H1 (cell line): ENCODE measurements around the gene KLHL29. TPM values are rescaled to one million over a fixed set of nuclear protein-coding genes. Genes with fewer than 3 reads are reported as not detected.

Experiments
- CHD2 ChIP-seq: IDR thresholded peaks from 2 replicates; pipeline ENCODE4 v1.6.1; 2012; ENCODE audit warnings: low read length, improper control_type of control experiment
- KDM4A ChIP-seq: IDR thresholded peaks from one replicate; pipeline ENCODE4 v1.7.1; 2012; ENCODE audit warnings: low read depth, mild to moderate bottlenecking, moderate library complexity, low read length, inconsistent platforms; ENCODE audit not compliant: severe bottlenecking
- SAP30 ChIP-seq: fragments of 300-600 bp; sonication (generic); IDR thresholded peaks from 2 replicates; pipeline ENCODE4 v1.7.1; 2012; ENCODE audit warnings: low read length, moderate library complexity, mild to moderate bottlenecking, inconsistent platforms; ENCODE audit not compliant: insufficient read depth, insufficient replicate concordance
- polyA plus RNA-seq, 7 experiments: library from polyadenylated mRNA; depleted of rRNA in 3 of 7; stranded (reverse) in 5 of 7; unstranded in 2 of 7; fragments of >200 nt in 5 of 7; fragments of 200-250 nt in 2 of 7; gene quantifications; 1 replicate in 5 of 7; 2 replicates in 1 of 7; 4 replicates in 1 of 7; pipeline versions ENCODE4 v1.2.1 to v1.2.3, GENCODE V29; 2011 to 2013; ENCODE audit warnings: missing spikeins in 2 of 7, mixed read lengths in 2 of 7
- total RNA-seq: library from RNA; stranded (reverse); fragmentation: NEBNext Ultra II Directional; extraction: Animal tissue kit (Norgen Biotek cat#: 25700); gene quantifications from 2 replicates; pipeline ENCODE4 v1.2.1, GENCODE V29; 2021
- TF ChIP-seq, protein P1 (sequence below): fragments of 300-600 bp; sonication (generic); IDR thresholded peaks from 2 replicates; pipeline ENCODE4 v1.7.1; 2012; ENCODE audit warnings: low read length, moderate library complexity, mild to moderate bottlenecking, inconsistent platforms; ENCODE audit not compliant: insufficient replicate concordance
- TF ChIP-seq, protein P2 (sequence below): IDR thresholded peaks from 2 replicates; pipeline ENCODE4 v1.6.1; 2012; ENCODE audit warnings: inconsistent platforms

The KLHL29 gene
- total and polyA plus RNA-seq, 2 of the 8 experiments (the other 6 are each of a cell fraction or from before 2014, with no cell fraction given): 1.1 to 4.7 TPM

DNA sequence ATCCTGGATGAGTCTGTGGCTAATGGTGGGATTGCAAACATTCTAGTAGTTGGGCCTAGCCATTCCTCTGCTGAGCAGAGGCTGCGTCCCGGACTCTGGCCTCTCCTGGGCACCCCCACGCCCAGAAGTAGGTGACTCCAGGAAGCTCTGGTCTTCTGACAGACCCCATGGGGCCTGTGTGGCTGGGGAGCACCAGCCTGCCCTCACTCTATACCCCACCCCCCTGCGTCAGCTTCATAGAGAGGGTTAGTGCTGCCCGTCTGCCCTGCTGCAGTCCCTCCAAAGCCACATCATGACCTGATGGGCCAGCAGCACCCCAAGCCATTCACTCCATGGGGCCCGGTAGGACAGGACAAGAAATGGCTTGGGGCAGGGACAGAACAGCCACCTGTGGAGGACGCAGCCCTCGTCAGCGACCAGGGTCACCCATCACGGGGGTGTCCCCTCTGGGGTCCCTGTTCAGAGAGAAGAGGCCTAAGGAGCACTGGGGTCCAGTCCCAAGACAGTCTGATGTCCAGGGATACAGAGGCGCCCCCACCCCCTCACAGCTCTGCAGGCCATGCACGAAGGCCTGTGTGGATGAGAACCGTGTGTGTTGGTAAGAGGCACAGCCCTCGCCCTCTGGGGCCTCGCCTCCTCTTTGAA lies 303.6 kb downstream of the KLHL29 start (continued):
- TF ChIP-seq, protein P1, sequence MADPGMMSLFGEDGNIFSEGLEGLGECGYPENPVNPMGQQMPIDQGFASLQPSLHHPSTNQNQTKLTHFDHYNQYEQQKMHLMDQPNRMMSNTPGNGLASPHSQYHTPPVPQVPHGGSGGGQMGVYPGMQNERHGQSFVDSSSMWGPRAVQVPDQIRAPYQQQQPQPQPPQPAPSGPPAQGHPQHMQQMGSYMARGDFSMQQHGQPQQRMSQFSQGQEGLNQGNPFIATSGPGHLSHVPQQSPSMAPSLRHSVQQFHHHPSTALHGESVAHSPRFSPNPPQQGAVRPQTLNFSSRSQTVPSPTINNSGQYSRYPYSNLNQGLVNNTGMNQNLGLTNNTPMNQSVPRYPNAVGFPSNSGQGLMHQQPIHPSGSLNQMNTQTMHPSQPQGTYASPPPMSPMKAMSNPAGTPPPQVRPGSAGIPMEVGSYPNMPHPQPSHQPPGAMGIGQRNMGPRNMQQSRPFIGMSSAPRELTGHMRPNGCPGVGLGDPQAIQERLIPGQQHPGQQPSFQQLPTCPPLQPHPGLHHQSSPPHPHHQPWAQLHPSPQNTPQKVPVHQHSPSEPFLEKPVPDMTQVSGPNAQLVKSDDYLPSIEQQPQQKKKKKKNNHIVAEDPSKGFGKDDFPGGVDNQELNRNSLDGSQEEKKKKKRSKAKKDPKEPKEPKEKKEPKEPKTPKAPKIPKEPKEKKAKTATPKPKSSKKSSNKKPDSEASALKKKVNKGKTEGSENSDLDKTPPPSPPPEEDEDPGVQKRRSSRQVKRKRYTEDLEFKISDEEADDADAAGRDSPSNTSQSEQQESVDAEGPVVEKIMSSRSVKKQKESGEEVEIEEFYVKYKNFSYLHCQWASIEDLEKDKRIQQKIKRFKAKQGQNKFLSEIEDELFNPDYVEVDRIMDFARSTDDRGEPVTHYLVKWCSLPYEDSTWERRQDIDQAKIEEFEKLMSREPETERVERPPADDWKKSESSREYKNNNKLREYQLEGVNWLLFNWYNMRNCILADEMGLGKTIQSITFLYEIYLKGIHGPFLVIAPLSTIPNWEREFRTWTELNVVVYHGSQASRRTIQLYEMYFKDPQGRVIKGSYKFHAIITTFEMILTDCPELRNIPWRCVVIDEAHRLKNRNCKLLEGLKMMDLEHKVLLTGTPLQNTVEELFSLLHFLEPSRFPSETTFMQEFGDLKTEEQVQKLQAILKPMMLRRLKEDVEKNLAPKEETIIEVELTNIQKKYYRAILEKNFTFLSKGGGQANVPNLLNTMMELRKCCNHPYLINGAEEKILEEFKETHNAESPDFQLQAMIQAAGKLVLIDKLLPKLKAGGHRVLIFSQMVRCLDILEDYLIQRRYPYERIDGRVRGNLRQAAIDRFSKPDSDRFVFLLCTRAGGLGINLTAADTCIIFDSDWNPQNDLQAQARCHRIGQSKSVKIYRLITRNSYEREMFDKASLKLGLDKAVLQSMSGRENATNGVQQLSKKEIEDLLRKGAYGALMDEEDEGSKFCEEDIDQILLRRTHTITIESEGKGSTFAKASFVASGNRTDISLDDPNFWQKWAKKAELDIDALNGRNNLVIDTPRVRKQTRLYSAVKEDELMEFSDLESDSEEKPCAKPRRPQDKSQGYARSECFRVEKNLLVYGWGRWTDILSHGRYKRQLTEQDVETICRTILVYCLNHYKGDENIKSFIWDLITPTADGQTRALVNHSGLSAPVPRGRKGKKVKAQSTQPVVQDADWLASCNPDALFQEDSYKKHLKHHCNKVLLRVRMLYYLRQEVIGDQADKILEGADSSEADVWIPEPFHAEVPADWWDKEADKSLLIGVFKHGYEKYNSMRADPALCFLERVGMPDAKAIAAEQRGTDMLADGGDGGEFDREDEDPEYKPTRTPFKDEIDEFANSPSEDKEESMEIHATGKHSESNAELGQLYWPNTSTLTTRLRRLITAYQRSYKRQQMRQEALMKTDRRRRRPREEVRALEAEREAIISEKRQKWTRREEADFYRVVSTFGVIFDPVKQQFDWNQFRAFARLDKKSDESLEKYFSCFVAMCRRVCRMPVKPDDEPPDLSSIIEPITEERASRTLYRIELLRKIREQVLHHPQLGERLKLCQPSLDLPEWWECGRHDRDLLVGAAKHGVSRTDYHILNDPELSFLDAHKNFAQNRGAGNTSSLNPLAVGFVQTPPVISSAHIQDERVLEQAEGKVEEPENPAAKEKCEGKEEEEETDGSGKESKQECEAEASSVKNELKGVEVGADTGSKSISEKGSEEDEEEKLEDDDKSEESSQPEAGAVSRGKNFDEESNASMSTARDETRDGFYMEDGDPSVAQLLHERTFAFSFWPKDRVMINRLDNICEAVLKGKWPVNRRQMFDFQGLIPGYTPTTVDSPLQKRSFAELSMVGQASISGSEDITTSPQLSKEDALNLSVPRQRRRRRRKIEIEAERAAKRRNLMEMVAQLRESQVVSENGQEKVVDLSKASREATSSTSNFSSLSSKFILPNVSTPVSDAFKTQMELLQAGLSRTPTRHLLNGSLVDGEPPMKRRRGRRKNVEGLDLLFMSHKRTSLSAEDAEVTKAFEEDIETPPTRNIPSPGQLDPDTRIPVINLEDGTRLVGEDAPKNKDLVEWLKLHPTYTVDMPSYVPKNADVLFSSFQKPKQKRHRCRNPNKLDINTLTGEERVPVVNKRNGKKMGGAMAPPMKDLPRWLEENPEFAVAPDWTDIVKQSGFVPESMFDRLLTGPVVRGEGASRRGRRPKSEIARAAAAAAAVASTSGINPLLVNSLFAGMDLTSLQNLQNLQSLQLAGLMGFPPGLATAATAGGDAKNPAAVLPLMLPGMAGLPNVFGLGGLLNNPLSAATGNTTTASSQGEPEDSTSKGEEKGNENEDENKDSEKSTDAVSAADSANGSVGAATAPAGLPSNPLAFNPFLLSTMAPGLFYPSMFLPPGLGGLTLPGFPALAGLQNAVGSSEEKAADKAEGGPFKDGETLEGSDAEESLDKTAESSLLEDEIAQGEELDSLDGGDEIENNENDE: no peak
- TF ChIP-seq, protein P2, sequence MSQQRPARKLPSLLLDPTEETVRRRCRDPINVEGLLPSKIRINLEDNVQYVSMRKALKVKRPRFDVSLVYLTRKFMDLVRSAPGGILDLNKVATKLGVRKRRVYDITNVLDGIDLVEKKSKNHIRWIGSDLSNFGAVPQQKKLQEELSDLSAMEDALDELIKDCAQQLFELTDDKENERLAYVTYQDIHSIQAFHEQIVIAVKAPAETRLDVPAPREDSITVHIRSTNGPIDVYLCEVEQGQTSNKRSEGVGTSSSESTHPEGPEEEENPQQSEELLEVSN: no peak
- no peak for TF ChIP-seq CHD2
- TF ChIP-seq KDM4A: no peak
- no peak for TF ChIP-seq SAP30
